IMR-90 (cell line): ENCODE measurements around the gene COL19A1. TPM values are rescaled to one million over a fixed set of nuclear protein-coding genes. Genes with fewer than 3 reads are reported as not detected.
A peak's percentile ranks its signal among the peaks of the same experiment; 100 is the strongest.

Experiments
- ATAC-seq: fragments of 200-7000 bp; cut with Tn5 transposase; 2 replicates; pipeline ENCODE4 v1.9.1; 2020; ENCODE audit warnings: low read depth, mild to moderate bottlenecking, moderate library complexity
- BruUV-seq: library from RNA; stranded (reverse); fragments of 400-500 nt; replicated peaks from 2 replicates; lab custom pipeline; 2021; lab: Mats Ljungman, UMichigan
- CTCF ChIA-PET: fragments of 300-600 bp; formaldehyde crosslinking; extraction: SDS; loops from one replicate; lab custom pipeline; 2021; ENCODE audit warnings: antibody characterized with exemption; lab: Yijun Ruan, JAX
- POLR2A ChIA-PET: fragments of 300-600 bp; sonication (Branson Sonifier 250); formaldehyde crosslinking; loops from one replicate; lab custom pipeline; 2022; ENCODE audit warnings: antibody characterized with exemption; ENCODE audit not compliant: unreplicated experiment; lab: Charles Lee
- DNase-seq: peaks from one replicate; pipeline ENCODE4 v3.0.0; 2013
- H2AFZ ChIP-seq: replicated peaks from 2 replicates; pipeline ENCODE3; 2013; ENCODE audit warnings: low read length, mild to moderate bottlenecking; ENCODE audit not compliant: poor library complexity
- H2AK5ac ChIP-seq: 2 replicates; pipeline ENCODE4 v1.6.1; 2013; ENCODE audit warnings: low read depth, low read length, inconsistent platforms
- H2AK9ac ChIP-seq: replicated peaks from 2 replicates; pipeline ENCODE3; 2013; ENCODE audit warnings: mild to moderate bottlenecking, low read depth, low read length, moderate library complexity; ENCODE audit not compliant: poor library complexity
- H2BK120ac ChIP-seq: 2 replicates; pipeline ENCODE4 v1.6.1; 2013; ENCODE audit warnings: low read depth, low read length, inconsistent platforms
- H2BK15ac ChIP-seq: 3 replicates; pipeline ENCODE4 v1.6.1; 2013; ENCODE audit warnings: low read depth, low read length, inconsistent platforms
- H2BK20ac ChIP-seq: 2 replicates; pipeline ENCODE4 v1.6.1; 2013; ENCODE audit warnings: low read depth, mild to moderate bottlenecking, inconsistent platforms, low read length, moderate library complexity
- H2BK5ac ChIP-seq: 2 replicates; pipeline ENCODE4 v1.6.1; 2013; ENCODE audit warnings: mild to moderate bottlenecking, low read depth, low read length, inconsistent platforms; ENCODE audit not compliant: poor library complexity, severe bottlenecking
- H3K14ac ChIP-seq: replicated peaks from 2 replicates; pipeline ENCODE4 v1.6.1; 2013; ENCODE audit warnings: low read depth, low read length, inconsistent platforms
- H3K18ac ChIP-seq: 2 replicates; pipeline ENCODE4 v1.6.1; 2013; ENCODE audit warnings: low read depth, low read length, control low read depth
- H3K23ac ChIP-seq: 2 replicates; pipeline ENCODE4 v1.6.1; 2013; ENCODE audit warnings: low read depth, low read length, inconsistent platforms
- H3K27ac ChIP-seq: 2 replicates; pipeline ENCODE4 v1.5.1; 2013; ENCODE audit warnings: mild to moderate bottlenecking, control low read depth, low read length; ENCODE audit not compliant: insufficient read depth
- H3K27me3 ChIP-seq: 2 replicates; pipeline ENCODE4 v1.6.1; 2013; ENCODE audit warnings: low read length; ENCODE audit not compliant: control insufficient read depth, insufficient read depth
- H3K36me3 ChIP-seq: 2 replicates; pipeline ENCODE4 v1.6.1; 2013; ENCODE audit warnings: low read length, mixed read lengths; ENCODE audit not compliant: control insufficient read depth, insufficient read depth
- H3K4ac ChIP-seq: 2 replicates; pipeline ENCODE4 v1.6.1; 2013; ENCODE audit warnings: low read depth, low read length, inconsistent platforms
- H3K4me1 ChIP-seq: 2 replicates; pipeline ENCODE4 v1.6.1; 2013; ENCODE audit warnings: low read length, mixed read lengths; ENCODE audit not compliant: control insufficient read depth, insufficient read depth
- H3K4me2 ChIP-seq: 2 replicates; pipeline ENCODE4 v1.6.1; 2013; ENCODE audit warnings: low read depth, mild to moderate bottlenecking, control low read depth, low read length, moderate library complexity
- H3K4me3 ChIP-seq: 2 replicates; pipeline ENCODE4 v1.5.1; 2013; ENCODE audit warnings: low read depth, mild to moderate bottlenecking, control low read depth, low read length, moderate library complexity; ENCODE audit not compliant: insufficient read depth
- H3K56ac ChIP-seq: 2 replicates; pipeline ENCODE4 v1.6.1; 2013; ENCODE audit warnings: low read length, inconsistent platforms; ENCODE audit not compliant: insufficient read depth; ENCODE audit errors: extremely low read depth
- H3K79me1 ChIP-seq, 2 experiments: 2 replicates each; pipeline ENCODE4 v1.6.1; 2013; ENCODE audit warnings: low read length in 2 of 2, inconsistent platforms in 1 of 2, low read depth in 1 of 2
- H3K9ac ChIP-seq: 2 replicates; pipeline ENCODE4 v1.6.1; 2013; ENCODE audit warnings: low read depth, low read length, control low read depth
- H3K9me1 ChIP-seq: 2 replicates; pipeline ENCODE4 v1.6.1; 2013; ENCODE audit warnings: low read length, inconsistent platforms; ENCODE audit not compliant: insufficient read depth
- H3K9me3 ChIP-seq: 2 replicates; pipeline ENCODE4 v1.6.1; 2013; ENCODE audit warnings: low read length; ENCODE audit not compliant: control insufficient read depth, insufficient read depth
- H4K20me1 ChIP-seq: 2 replicates; pipeline ENCODE4 v1.6.1; 2013; ENCODE audit warnings: low read length, inconsistent platforms; ENCODE audit not compliant: insufficient read depth
- H4K5ac ChIP-seq: 2 replicates; pipeline ENCODE4 v1.6.1; 2013; ENCODE audit warnings: mild to moderate bottlenecking, low read depth, low read length, control low read depth
- H4K8ac ChIP-seq, 2 experiments: 2 replicates each; pipeline ENCODE4 v1.6.1; 2013; ENCODE audit warnings: low read depth in 2 of 2, low read length in 2 of 2, control low read depth in 1 of 2, inconsistent platforms in 1 of 2
- H4K91ac ChIP-seq: 2 replicates; pipeline ENCODE4 v1.6.1; 2013; ENCODE audit warnings: low read depth, low read length, inconsistent platforms; ENCODE audit not compliant: insufficient read depth
- BHLHE40 ChIP-seq: fragments of 150-350 bp; IDR thresholded peaks from 2 replicates; pipeline ENCODE4 v1.6.1; 2016; ENCODE audit warnings: mild to moderate bottlenecking, low read depth, low read length
- CHD1 ChIP-seq: IDR thresholded peaks from 2 replicates; pipeline ENCODE4 v1.6.1; 2012; ENCODE audit warnings: low read depth, low read length, improper control_type of control experiment
- MAZ ChIP-seq: IDR thresholded peaks from 2 replicates; pipeline ENCODE4 v1.6.1; 2012; ENCODE audit warnings: low read depth, mild to moderate bottlenecking, low read length, improper control_type of control experiment, moderate library complexity, borderline replicate concordance
- POLR2A ChIP-seq: IDR thresholded peaks from 2 replicates; pipeline ENCODE4 v1.6.1; 2012; ENCODE audit warnings: mild to moderate bottlenecking, low read depth, low read length
- RAD21 ChIP-seq: IDR thresholded peaks from 2 replicates; pipeline ENCODE4 v1.6.1; 2012; ENCODE audit warnings: low read length, improper control_type of control experiment
- RCOR1 ChIP-seq: IDR thresholded peaks from 2 replicates; pipeline ENCODE4 v1.6.1; 2012; ENCODE audit warnings: mild to moderate bottlenecking, low read length, improper control_type of control experiment; ENCODE audit not compliant: insufficient replicate concordance
- RFX5 ChIP-seq: IDR thresholded peaks from 2 replicates; pipeline ENCODE4 v1.8.0; 2012; ENCODE audit warnings: low read depth, mild to moderate bottlenecking, low read length, moderate library complexity
- SMC3 ChIP-seq: fragments of 150-350 bp; IDR thresholded peaks from 2 replicates; pipeline ENCODE4 v1.6.1; 2016; ENCODE audit warnings: low read depth, mild to moderate bottlenecking, antibody characterized with exemption, low read length, moderate library complexity
- WGBS, 2 experiments: methylation state at CpG; one replicate each; pipeline versions ENCODE4 v1.1.5 to v1.1.7; 2013; ENCODE audit warnings: missing lambda C conversion rate in 2 of 2; ENCODE audit not compliant: insufficient read length in 1 of 2; ENCODE audit errors: extremely low coverage in 2 of 2; 5-methylcytosine and 5-hydroxymethylcytosine counted together
- dilution Hi-C: fragments of 300-500 bp; cut with HindIII; formaldehyde crosslinking; loops from one replicate; pipeline ENCODE4 v1.14.3; 2018; ENCODE audit warnings: low sequenced_read_pairs; ENCODE audit not compliant: unreplicated experiment
- in situ Hi-C: fragments of 300-500 bp; cut with MboI; formaldehyde crosslinking; loops from 3 replicates; pipeline ENCODE4 v1.14.3; 2019; ENCODE audit warnings: low sequenced_read_pairs, inconsistent platforms, mixed read lengths
- intact Hi-C: fragments of 100-400 bp; cut with micrococcal nuclease; formaldehyde crosslinking; loops from 2 replicates; pipeline ENCODE4 v1.10.0; 2022
- polyA plus RNA-seq, 3 experiments: library from polyadenylated mRNA; depleted of rRNA; stranded (reverse); fragments of >200 nt; gene quantifications; 2 replicates each; pipeline ENCODE4 v1.2.3, GENCODE V29; 2012; ENCODE audit warnings: low replicate concordance in 1 of 3
- total RNA-seq: library from RNA; depleted of rRNA; stranded (reverse); fragments of >200 nt; gene quantifications from 2 replicates; pipeline ENCODE4 v1.2.3, GENCODE V29; 2012

The COL19A1 gene
- total and polyA plus RNA-seq, 2 of the 4 experiments (the other 2 are of a cell fraction): under 0.01 TPM; not detected in 1

DNA sequence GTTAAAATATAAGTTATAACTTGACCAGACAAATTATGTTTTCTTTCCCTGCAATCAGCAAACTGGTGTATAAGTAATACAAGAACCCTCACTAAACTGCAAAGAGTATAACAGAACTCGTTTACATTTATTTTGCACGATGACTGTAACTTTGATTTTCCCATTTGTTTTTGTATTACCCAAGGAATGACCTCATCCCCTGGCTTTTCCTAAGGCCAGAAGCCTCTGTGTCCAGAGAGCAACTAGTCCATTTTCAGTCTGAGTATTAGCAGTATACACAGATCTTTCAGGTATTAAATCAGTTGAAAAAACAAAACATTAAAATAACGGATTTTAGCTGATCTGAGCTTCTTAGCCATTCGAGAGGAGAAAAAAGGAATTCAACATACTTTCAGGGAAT is 17.2 kb downstream of the COL19A1 start:
- POLR2A ChIA-PET: no interaction called here
- H3K36me3 ChIP-seq: no peaks in the 10 kb centered on the region
- H2BK120ac ChIP-seq: no peak overlapping the region
- in situ Hi-C loops (no loop called here), intact Hi-C loops (no loop called here), dilution Hi-C loops (no loop called here)
- H3K4me3 ChIP-seq: no peak overlapping the region
- no peaks in the 10 kb centered on the region for H3K27me3 ChIP-seq
- no peaks in the 10 kb centered on the region for H3K79me1 ChIP-seq
- no peak overlapping the region for H2BK15ac ChIP-seq
- H3K56ac ChIP-seq: no peak overlapping the region
- H2BK5ac ChIP-seq: no peak overlapping the region
- TF ChIP-seq SMC3 (no peak), RCOR1 (no peak), RFX5 (no peak), RAD21 (no peak), BHLHE40 (no peak), MAZ (no peak), POLR2A (no peak), CHD1 (no peak)
- H3K9me1 ChIP-seq: no peaks in the 10 kb centered on the region
- H4K91ac ChIP-seq: no peak overlapping the region
- ATAC-seq: no peak
- H2BK20ac ChIP-seq: no peak overlapping the region
- no peak overlapping the region for H2AK5ac ChIP-seq
- H3K27ac ChIP-seq: no peak overlapping the region
- no peaks in the 10 kb centered on the region for H4K20me1 ChIP-seq
- DNase-seq: peak; percentile 7
- H2AK9ac ChIP-seq: no peak overlapping the region
- H4K8ac ChIP-seq: no peak overlapping the region
- CTCF ChIA-PET: no interaction called here
- no peak overlapping the region for H3K4me2 ChIP-seq
- no peak overlapping the region for H4K5ac ChIP-seq
- no peak overlapping the region for H3K18ac ChIP-seq
- H3K9me3 ChIP-seq: no peaks in the 10 kb centered on the region
- no TSS peak for BruUV-seq
- no peak overlapping the region for H2AFZ ChIP-seq
- H3K23ac ChIP-seq: no peak overlapping the region
- no peak overlapping the region for H3K4ac ChIP-seq
- no peak overlapping the region for H3K14ac ChIP-seq
- no peak overlapping the region for H3K9ac ChIP-seq
- no peaks in the 10 kb centered on the region for H3K4me1 ChIP-seq
- whole genome bisulfite sequencing, 2 experiments: no CpG with 5 or more reads among the region's 4 CpGs
